Measurements from ENCODE around the gene KLHL28. TPM values are rescaled to one million over a fixed set of nuclear protein-coding genes. Genes with fewer than 3 reads are reported as not detected.
A peak's percentile ranks its signal among the peaks of the same experiment; 100 is the strongest.

The KLHL28 gene
- total RNA-seq, 1 experiment from 2014 or later, result 4.7 TPM

GRCh38 chr14:44962334-44963043 lies 742 bp upstream of the KLHL28 start:
- intact Hi-C loops (cut with micrococcal nuclease; ENCODE audit: unreplicated experiment), result loop anchor here (1.0 to 5.0 kb wide), 4 partner anchors 50 to 290 kb away; partner anchors contain the start of genes FANCM, MIS18BP1 and PRPF39
- no peak for TF ChIP-seq CTCF (IDR thresholded peaks at IDR 0.05; ENCODE audit: insufficient read depth in 1 of 2, low read depth in 1 of 2, low read length in 1 of 2, severe bottlenecking in 1 of 2, unreplicated experiment in 1 of 2)
- ChIA-PET POLR2A (no interaction called here), CTCF (interaction anchor here (1.9 kb wide), 1 partner anchor 49 kb away, joined by 5 read pairs; no protein-coding TSS in a partner anchor)
- Mint-ChIP-seq H3K9me3 (ENCODE audit: unreplicated experiment) (no peaks in the 10 kb centered on the region), H3K27me3 (ENCODE audit: insufficient read depth, unreplicated experiment) (no peaks in the 10 kb centered on the region), H3K27ac (ENCODE audit: unreplicated experiment) (no peak overlapping the region), H3K36me3 (ENCODE audit: insufficient read depth, unreplicated experiment) (no peaks in the 10 kb centered on the region), H3K4me1 (ENCODE audit: low read depth, unreplicated experiment) (peaks cover 12% of the 10 kb centered on the region), H3K4me3 (ENCODE audit: unreplicated experiment) (no peak overlapping the region)
- Histone ChIP-seq H3K9me3 (no peaks in the 10 kb centered on the region), H3K4me1 (no peaks in the 10 kb centered on the region), H3K27me3 (replicated peaks; ENCODE audit: control insufficient read depth, insufficient read depth, low read length) (no peaks in the 10 kb centered on the region), H3K4me3 (ENCODE audit: low read depth, low read length) (peak overlapping the region; percentile 60), H3K36me3 (ENCODE audit: control insufficient read depth, insufficient read depth, low read length) (no peaks in the 10 kb centered on the region)
- BruUV-seq (replicated peaks), result no TSS peak
- peak; percentile 18 to 25 for DNase-seq

GRCh38 chr14:44961151-44961553 lies 595 bp downstream of the KLHL28 start:
- DNase-seq, result peak; percentile 37 to 38
- POLR2A ChIA-PET, result interaction anchor here (0.5 kb wide), 2 partner anchors 63 to 293 kb away, joined by 3 read pairs; no protein-coding TSS in a partner anchor

GRCh38 chr14:44960646-44961045 lies 1.1 kb downstream of the KLHL28 start:
- peak overlapping the region; percentile 24 for H3K4me3 Mint-ChIP-seq (ENCODE audit: unreplicated experiment)
- POLR2A ChIA-PET, result no interaction called here
- CTCF ChIA-PET, result no interaction called here
- H3K36me3 Mint-ChIP-seq (ENCODE audit: insufficient read depth, unreplicated experiment), result no peaks in the 10 kb centered on the region
- H3K36me3 ChIP-seq (ENCODE audit: control insufficient read depth, insufficient read depth, low read length), result no peaks in the 10 kb centered on the region
- H3K27me3 ChIP-seq (replicated peaks; ENCODE audit: control insufficient read depth, insufficient read depth, low read length), result no peaks in the 10 kb centered on the region
- intact Hi-C loops (cut with micrococcal nuclease; ENCODE audit: unreplicated experiment), result loop anchor here (5.0 kb wide), 3 partner anchors 48 to 292 kb away; partner anchors contain the start of genes MIS18BP1 and PRPF39
- H3K4me1 ChIP-seq, result no peaks in the 10 kb centered on the region
- DNase-seq, result no peak
- H3K4me1 Mint-ChIP-seq (ENCODE audit: low read depth, unreplicated experiment), result peaks cover 8% of the 10 kb centered on the region
- no peaks in the 10 kb centered on the region for H3K27me3 Mint-ChIP-seq (ENCODE audit: insufficient read depth, unreplicated experiment)
- no peaks in the 10 kb centered on the region for H3K9me3 Mint-ChIP-seq (ENCODE audit: unreplicated experiment)
- no peak overlapping the region for H3K27ac Mint-ChIP-seq (ENCODE audit: unreplicated experiment)
- peak overlapping the region; percentile 63 for H3K4me3 ChIP-seq (ENCODE audit: low read depth, low read length)
- H3K9me3 ChIP-seq, result no peaks in the 10 kb centered on the region
- TF ChIP-seq CTCF (IDR thresholded peaks at IDR 0.05; ENCODE audit: insufficient read depth in 1 of 2, low read depth in 1 of 2, low read length in 1 of 2, severe bottlenecking in 1 of 2, unreplicated experiment in 1 of 2), result no peak
- BruUV-seq (replicated peaks), result no TSS peak

More at GRCh38 chr14:44961151-44961553, 595 bp downstream of the KLHL28 start:
- H3K27ac Mint-ChIP-seq (ENCODE audit: unreplicated experiment), result no peak overlapping the region
- H3K27me3 Mint-ChIP-seq (ENCODE audit: insufficient read depth, unreplicated experiment), result no peaks in the 10 kb centered on the region
- H3K36me3 ChIP-seq (ENCODE audit: control insufficient read depth, insufficient read depth, low read length), result no peaks in the 10 kb centered on the region
- H3K9me3 Mint-ChIP-seq (ENCODE audit: unreplicated experiment), result no peaks in the 10 kb centered on the region
- no peak overlapping the region for H3K4me3 Mint-ChIP-seq (ENCODE audit: unreplicated experiment)
- no peaks in the 10 kb centered on the region for H3K27me3 ChIP-seq (replicated peaks; ENCODE audit: control insufficient read depth, insufficient read depth, low read length)
- H3K36me3 Mint-ChIP-seq (ENCODE audit: insufficient read depth, unreplicated experiment), result no peaks in the 10 kb centered on the region
- no peak for TF ChIP-seq CTCF (IDR thresholded peaks at IDR 0.05; ENCODE audit: insufficient read depth in 1 of 2, low read depth in 1 of 2, low read length in 1 of 2, severe bottlenecking in 1 of 2, unreplicated experiment in 1 of 2)
- no peaks in the 10 kb centered on the region for H3K4me1 ChIP-seq
- CTCF ChIA-PET, result interaction anchor here (1.9 kb wide), 1 partner anchor 48 kb away, joined by 5 read pairs; no protein-coding TSS in a partner anchor
- intact Hi-C loops (cut with micrococcal nuclease; ENCODE audit: unreplicated experiment), result loop anchor here (5.0 kb wide), 3 partner anchors 49 to 291 kb away; partner anchors contain the start of genes MIS18BP1 and PRPF39
- peak overlapping the region; percentile 63 for H3K4me3 ChIP-seq (ENCODE audit: low read depth, low read length)
- H3K9me3 ChIP-seq, result no peaks in the 10 kb centered on the region
- TSS peak; percentile 51 for BruUV-seq (replicated peaks)
- H3K4me1 Mint-ChIP-seq (ENCODE audit: low read depth, unreplicated experiment), result peaks cover 8% of the 10 kb centered on the region

Measured in Caco-2 (cell line).